ENCODE results near the gene RALGPS1.

Gene RALGPS1

DNA sequence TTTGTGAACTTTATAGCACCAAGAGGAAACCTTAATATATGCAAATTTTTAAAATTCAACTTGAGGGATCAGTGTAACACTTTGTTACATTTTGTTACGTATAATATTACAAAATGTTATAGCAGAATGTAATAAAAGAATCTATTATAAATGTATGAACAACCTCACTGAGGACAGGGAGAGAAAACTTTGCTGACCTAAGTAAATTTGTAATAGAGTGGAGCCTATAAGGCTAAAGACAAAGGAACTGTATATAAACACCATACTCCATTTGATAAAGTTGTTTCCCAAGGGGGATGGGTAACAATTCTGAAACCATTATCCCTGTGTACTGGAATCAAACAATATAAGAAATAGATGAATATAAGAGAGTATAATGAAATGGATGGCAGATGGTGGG, 130.6 kb downstream of the RALGPS1 start:
- TF ChIP-seq CTCF (conservative IDR thresholded peaks at IDR 0.05) (no peak), ZFX (IDR thresholded peaks at IDR 0.05) (no peak)
- no peak overlapping the region for H3K27ac ChIP-seq

DNA sequence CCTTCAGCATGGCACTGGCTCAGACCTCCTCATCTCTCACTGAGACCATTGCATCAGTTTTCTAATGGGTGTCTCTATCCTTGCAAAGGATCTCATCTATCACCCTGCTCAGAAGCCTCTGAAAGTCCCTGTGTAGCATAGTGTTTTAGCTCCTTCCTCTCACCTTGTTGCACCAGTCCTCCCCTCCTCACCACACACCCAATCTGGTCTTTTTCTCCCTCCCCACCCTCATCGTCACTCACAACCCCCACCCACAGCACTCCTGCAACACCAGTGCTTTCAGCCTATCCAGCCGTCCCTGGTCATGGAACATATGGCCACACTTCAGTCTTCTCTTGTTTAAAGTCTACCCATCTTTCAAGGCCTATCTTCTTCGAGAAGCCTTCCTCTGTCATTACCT, 133.4 kb downstream of the RALGPS1 start:
- no peak overlapping the region for H3K27ac ChIP-seq
- TF ChIP-seq CTCF (conservative IDR thresholded peaks at IDR 0.05) = no peak
- TF ChIP-seq ZFX (IDR thresholded peaks at IDR 0.05) = no peak

GRCh38 chr9:127049044-127049443, 134.5 kb downstream of the RALGPS1 start:
- no peak overlapping the region for H3K27ac ChIP-seq
- no peak for TF ChIP-seq ZFX (IDR thresholded peaks at IDR 0.05)

- H3K27ac ChIP-seq = no peak overlapping the region
- TF ChIP-seq CTCF (conservative IDR thresholded peaks at IDR 0.05) (no peak), ZFX (IDR thresholded peaks at IDR 0.05) (no peak)
Measured at GRCh38 chr9:127049581-127049980, 135.0 kb downstream of the RALGPS1 start.

DNA sequence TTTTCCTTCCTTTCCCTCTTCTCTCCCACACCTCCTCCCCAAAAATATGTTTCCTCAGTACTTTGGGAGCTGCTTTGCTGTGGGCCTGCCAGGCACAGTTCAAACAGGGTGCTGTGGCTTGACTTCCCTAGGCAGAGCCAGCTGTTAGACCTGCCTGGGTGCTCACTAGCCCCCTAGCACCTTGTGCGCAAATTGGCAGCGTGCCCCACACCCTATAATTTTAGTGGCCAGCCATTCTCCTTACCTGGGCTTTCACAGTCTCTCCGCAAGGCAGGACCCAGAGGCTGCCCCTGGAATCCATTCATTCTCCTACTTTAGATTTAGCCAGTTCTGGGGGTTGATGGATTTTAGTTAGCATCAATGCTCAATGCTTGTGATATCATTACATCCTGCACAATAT, 135.6 kb downstream of the RALGPS1 start:
- TF ChIP-seq CTCF (conservative IDR thresholded peaks at IDR 0.05) (no peak), ZFX (IDR thresholded peaks at IDR 0.05) (no peak)
- H3K27ac ChIP-seq = no peak overlapping the region

GRCh38 chr9:127050591-127051001, 136.0 kb downstream of the RALGPS1 start:
- no peak overlapping the region for H3K27ac ChIP-seq
- TF ChIP-seq ZFX (IDR thresholded peaks at IDR 0.05) (no peak), CTCF (conservative IDR thresholded peaks at IDR 0.05) (no peak)

GRCh38 chr9:127051881-127052595, 137.5 kb downstream of the RALGPS1 start:
- TF ChIP-seq ZFX (IDR thresholded peaks at IDR 0.05) (no peak), CTCF (conservative IDR thresholded peaks at IDR 0.05) (no peak)
- H3K27ac ChIP-seq = no peak overlapping the region
